ENCODE data around the gene SLC6A6. TPM values are rescaled to one million over a fixed set of nuclear protein-coding genes. Genes with fewer than 3 reads are reported as not detected.

SLC6A6 gene
- total RNA-seq, 2 experiments from 2014 or later = 27.8 to 31.2 TPM

GRCh38 chr3:14431917-14432834 is 29.8 kb downstream of the SLC6A6 start:
- DNase-seq = peak; percentile 84 to 98 (median 94)
- peaks cover 92% of the 10 kb centered on the region for H3K4me1 Mint-ChIP-seq (ENCODE audit: low read depth)
- no peaks in the 10 kb centered on the region for H3K27me3 Mint-ChIP-seq
- POLR2A ChIA-PET = interaction anchor here (0.6 to 5.6 kb wide), 17 partner anchors 10 to 1591 kb away, joined by 3 to 107 read pairs (median 5); partner anchors contain the start of genes CCDC174, CHCHD4, LSM3 and RBSN
- ATAC-seq (ENCODE audit: poor library complexity) = peak; percentile 84
- peak overlapping the region; percentile 98 for H3K27ac Mint-ChIP-seq
- Histone ChIP-seq H3K4me1 (ENCODE audit: insufficient read depth, low read length) (peaks cover 93% of the 10 kb centered on the region), H3K9me3 (ENCODE audit: control insufficient read depth in 1 of 2, insufficient read depth in 1 of 2, low read length in 2 of 2) (no peaks in the 10 kb centered on the region), H3K4me3 (ENCODE audit: low read length) (peak overlapping the region; percentile 31), H3K27ac (ENCODE audit: low read depth in 1 of 2, low read length in 2 of 2) (peak overlapping the region; percentile 92 to 97), H3K27me3 (ENCODE audit: control insufficient read depth in 1 of 2, insufficient read depth in 2 of 2, low read length in 2 of 2) (no peaks in the 10 kb centered on the region), H3K36me3 (ENCODE audit: insufficient read depth, low read length) (peaks cover 2% of the 10 kb centered on the region)
- H3K9me3 Mint-ChIP-seq = no peaks in the 10 kb centered on the region
- H3K36me3 Mint-ChIP-seq (ENCODE audit: low read depth) = no peaks in the 10 kb centered on the region
- no peak for TF ChIP-seq CTCF (IDR thresholded peaks at IDR 0.05)
- peak overlapping the region; percentile 60 for H3K4me3 Mint-ChIP-seq
- CTCF ChIA-PET = interaction anchor here (0.9 to 6.7 kb wide), 5 partner anchors 28 to 1014 kb away, joined by 3 to 42 read pairs (median 4); partner anchors contain the start of gene SLC6A6
- intact Hi-C loops (cut with DNase I, micrococcal nuclease) = loop anchor here (1.0 to 10.0 kb wide), 6 partner anchors 30 to 1947 kb away; partner anchors contain the start of genes LSM3 (in 2 of the 2), SLC6A6 (in 2 of the 2), XPC (in 2 of the 2) and CCDC174 (in 1 of the 2)

GRCh38 chr3:14433106-14433505 is 30.7 kb downstream of the SLC6A6 start:
- H3K9me3 ChIP-seq (ENCODE audit: control insufficient read depth in 1 of 2, insufficient read depth in 1 of 2, low read length in 2 of 2) = no peaks in the 10 kb centered on the region
- ATAC-seq (ENCODE audit: poor library complexity) (no peak), DNase-seq (peak in 4 of 14 experiments; percentile 27 to 43 (median 38))
- H3K27ac ChIP-seq (ENCODE audit: low read depth in 1 of 2, low read length in 2 of 2) = peak overlapping the region; percentile 92 to 97
- TF ChIP-seq CTCF (IDR thresholded peaks at IDR 0.05) = no peak
- H3K4me1 ChIP-seq (ENCODE audit: insufficient read depth, low read length) = peaks cover 84% of the 10 kb centered on the region
- intact Hi-C loops (cut with DNase I, micrococcal nuclease) = loop anchor here (2.0 to 10.0 kb wide), 4 partner anchors 34 to 1948 kb away; partner anchors contain the start of genes CCDC174 (in 1 of the 2), LSM3 (in 1 of the 2), TSEN2 (in 1 of the 2) and XPC (in 1 of the 2)
- no peaks in the 10 kb centered on the region for H3K9me3 Mint-ChIP-seq
- ChIA-PET CTCF (interaction anchor here (1.2 to 6.7 kb wide), 2 partner anchors 29 to 553 kb away, joined by 4 to 42 read pairs; partner anchors contain the start of gene SLC6A6), POLR2A (interaction anchor here (0.7 to 5.6 kb wide), 5 partner anchors 9 to 538 kb away, joined by 3 to 107 read pairs (median 14); partner anchors contain the start of genes CCDC174, CHCHD4, SLC6A6 and TMEM43)
- peak overlapping the region; percentile 31 for H3K4me3 ChIP-seq (ENCODE audit: low read length)
- peaks cover 2% of the 10 kb centered on the region for H3K36me3 ChIP-seq (ENCODE audit: insufficient read depth, low read length)
- no peaks in the 10 kb centered on the region for H3K27me3 Mint-ChIP-seq
- H3K4me3 Mint-ChIP-seq = peak overlapping the region; percentile 60
- no peaks in the 10 kb centered on the region for H3K27me3 ChIP-seq (ENCODE audit: control insufficient read depth in 1 of 2, insufficient read depth in 2 of 2, low read length in 2 of 2)
- H3K36me3 Mint-ChIP-seq (ENCODE audit: low read depth) = no peaks in the 10 kb centered on the region
- peaks cover 83% of the 10 kb centered on the region for H3K4me1 Mint-ChIP-seq (ENCODE audit: low read depth)
- peak overlapping the region; percentile 98 for H3K27ac Mint-ChIP-seq

GRCh38 chr3:14434126-14434497 is 31.7 kb downstream of the SLC6A6 start:
- peak overlapping the region; percentile 98 for H3K27ac Mint-ChIP-seq
- CTCF ChIA-PET = interaction anchor here (6.7 kb wide), 1 partner anchor 30 kb away, joined by 42 read pairs; the partner anchor contains the start of gene SLC6A6
- intact Hi-C loops (cut with DNase I, micrococcal nuclease) = loop anchor here (2.0 to 10.0 kb wide), 4 partner anchors 25 to 1949 kb away; partner anchors contain the start of genes LSM3 (in 1 of the 2), TSEN2 (in 1 of the 2) and XPC (in 1 of the 2)
- H3K36me3 Mint-ChIP-seq (ENCODE audit: low read depth) = no peaks in the 10 kb centered on the region
- Histone ChIP-seq H3K36me3 (ENCODE audit: insufficient read depth, low read length) (peaks cover 2% of the 10 kb centered on the region), H3K4me1 (ENCODE audit: insufficient read depth, low read length) (peaks cover 84% of the 10 kb centered on the region), H3K27me3 (ENCODE audit: control insufficient read depth in 1 of 2, insufficient read depth in 2 of 2, low read length in 2 of 2) (no peaks in the 10 kb centered on the region), H3K4me3 (ENCODE audit: low read length) (no peak overlapping the region), H3K9me3 (ENCODE audit: control insufficient read depth in 1 of 2, insufficient read depth in 1 of 2, low read length in 2 of 2) (no peaks in the 10 kb centered on the region), H3K27ac (ENCODE audit: low read depth in 1 of 2, low read length in 2 of 2) (peak overlapping the region; percentile 25 to 97)
- H3K4me1 Mint-ChIP-seq (ENCODE audit: low read depth) = peaks cover 73% of the 10 kb centered on the region
- peak in 4 of 14 experiments; percentile 13 to 59 (median 48) for DNase-seq
- H3K27me3 Mint-ChIP-seq = no peaks in the 10 kb centered on the region
- TF ChIP-seq CTCF (IDR thresholded peaks at IDR 0.05) = no peak
- no peaks in the 10 kb centered on the region for H3K9me3 Mint-ChIP-seq
- no peak for ATAC-seq (ENCODE audit: poor library complexity)
- peak overlapping the region; percentile 65 for H3K4me3 Mint-ChIP-seq
- POLR2A ChIA-PET = interaction anchor here (2.4 to 5.6 kb wide), 2 partner anchors 8 to 31 kb away, joined by 7 to 107 read pairs; partner anchors contain the start of gene SLC6A6

Measured in CD4-positive, alpha-beta T cell (primary cell).